Thyroid gland (tissue), 4 donors: Measurements from ENCODE around the gene SPRN. TPM values are rescaled to one million over a fixed set of nuclear protein-coding genes. Genes with fewer than 3 reads are reported as not detected.
"Not testable (repeated sequence)": the region's sequence is repeated elsewhere in the genome, so short reads cannot be mapped to it uniquely, and the experiment has no call there.

Experiments used
- DNase-seq, 2 donors: peaks; one replicate each; pipeline ENCODE4 v3.0.0-alpha.2; 2019
- H3K27ac ChIP-seq, 3 donors: fragments of 200-600 bp; sonication (generic); 1 replicate in 2 of 3; 2 replicates in 1 of 3; pipeline ENCODE4 v1.5.1; 2016 to 2019; ENCODE audit warnings: mild to moderate bottlenecking in 1 of 3, moderate library complexity in 1 of 3
- H3K27me3 ChIP-seq: fragments of 200-600 bp; sonication (generic); one replicate; pipeline ENCODE4 v1.5.1; 2019
- H3K36me3 ChIP-seq, 2 donors: fragments of 200-600 bp; sonication (generic); one replicate each; pipeline ENCODE4 v1.5.1; 2016 to 2019
- H3K4me1 ChIP-seq, 2 donors: fragments of 200-600 bp; sonication (generic); one replicate each; pipeline ENCODE4 v1.5.1; 2017 to 2019
- H3K4me3 ChIP-seq, 3 donors: fragments of 200-600 bp; sonication (generic); replicated peaks in 1 of 3; 1 replicate in 2 of 3; 2 replicates in 1 of 3; pipeline ENCODE4 v1.5.1; 2016; ENCODE audit warnings: mild to moderate bottlenecking in 1 of 3
- H3K9me3 ChIP-seq: fragments of 200-600 bp; sonication (generic); one replicate; pipeline ENCODE4 v1.5.1; 2017
- CTCF ChIP-seq, 6 experiments: fragments of 200-600 bp in 3 of 6; fragments of 450-650 bp in 3 of 6; sonication (generic) in 3 of 6; IDR thresholded peaks; one replicate each; pipeline ENCODE4 v1.5.1; 2016 to 2019; ENCODE audit warnings: antibody characterized with exemption in 6 of 6, mild to moderate bottlenecking in 2 of 6, inconsistent platforms in 1 of 6, moderate library complexity in 1 of 6
- POLR2A ChIP-seq, 2 donors: fragments of 450-650 bp; IDR thresholded peaks; one replicate each; pipeline ENCODE4 v1.6.1; 2017; ENCODE audit warnings: antibody characterized with exemption in 2 of 2, mild to moderate bottlenecking in 2 of 2, moderate library complexity in 1 of 2
- whole genome bisulfite sequencing, 2 donors: methylation state at CpG; one replicate each; pipeline ENCODE4 v1.1.5; 2017; 5-methylcytosine and 5-hydroxymethylcytosine counted together
- intact Hi-C: fragments of 100-400 bp; cut with DNase I; formaldehyde crosslinking; loops from one replicate; pipeline ENCODE4 v1.15.1; 2023
- total RNA-seq, 4 donors: library from RNA; depleted of rRNA; stranded (reverse); fragments of >200 nt; gene quantifications; one replicate each; pipeline ENCODE4 v1.2.3, GENCODE V29; 2016

The SPRN gene
- total RNA-seq, 4 donors from 2014 or later: 0.15 TPM; not detected in 3

DNA sequence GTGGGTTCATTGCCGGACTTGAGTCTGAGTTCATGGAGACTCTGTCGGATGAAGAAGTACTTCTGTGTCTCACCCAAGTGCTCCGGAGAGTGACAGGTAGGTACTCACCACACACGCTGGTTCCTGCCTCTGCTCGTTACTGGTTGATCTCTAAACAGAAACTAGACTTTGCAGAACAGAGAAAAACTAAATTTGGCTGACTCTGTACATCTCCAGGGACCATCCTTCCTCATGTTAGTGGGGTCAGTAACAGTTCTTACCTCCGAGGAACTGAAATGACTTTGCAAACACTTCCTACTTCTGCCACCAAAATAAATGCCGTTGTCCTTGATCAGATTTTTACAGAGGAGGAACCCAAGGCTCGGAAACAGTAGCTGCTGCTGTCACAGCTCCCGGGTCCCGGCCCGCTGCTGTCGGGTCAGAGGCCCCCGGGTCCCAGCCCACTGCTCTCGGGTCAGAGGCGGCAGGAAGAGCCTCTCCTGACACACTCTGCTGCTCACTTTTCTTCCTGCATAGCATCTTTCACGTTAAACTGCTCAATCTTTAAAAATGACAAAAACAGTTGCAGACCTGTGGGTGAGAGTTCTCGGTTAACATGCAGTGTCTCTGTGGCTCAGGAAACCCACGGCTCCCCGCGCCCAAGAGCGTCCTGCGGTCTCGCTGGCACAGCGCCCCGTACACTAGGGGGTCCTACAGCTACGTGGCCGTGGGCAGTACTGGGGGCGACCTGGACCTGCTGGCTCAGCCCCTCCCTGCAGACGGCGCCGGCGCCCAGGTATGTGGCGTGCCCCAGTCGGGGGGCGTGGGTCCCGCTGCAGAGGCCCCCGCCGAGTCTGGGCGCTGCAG is 35.2 kb downstream of the SPRN start:
- WGBS, 2 donors: 81 to 89% methylated on average over 22 to 39 of the region's 39 CpGs
- intact Hi-C loops: no loop called here
- TF ChIP-seq CTCF (IDR thresholded peaks at IDR 0.05) (no peak), POLR2A (IDR thresholded peaks at IDR 0.05) (no peak)
- Histone ChIP-seq H3K27me3 (no peaks in the 10 kb centered on the region), H3K9me3 (no peaks in the 10 kb centered on the region), H3K4me1 (peaks cover 5% of the 10 kb centered on the region in 2 donors), H3K4me3 (no peak overlapping the region), H3K27ac (no peak overlapping the region), H3K36me3 (no peaks in the 10 kb centered on the region)
- DNase-seq: no peak

- intact Hi-C loops: no loop called here
- WGBS, 2 donors: 90 to 95% methylated on average over 10 to 17 of the region's 17 CpGs
These were observed 36.0 kb downstream of the SPRN start for GRCh38 chr10:133388236-133388972.

GRCh38 chr10:133386951-133387350 is 37.5 kb downstream of the SPRN start:
- H3K27ac ChIP-seq, H3K36me3 ChIP-seq, H3K4me1 ChIP-seq, DNase-seq, H3K9me3 ChIP-seq, H3K4me3 ChIP-seq, H3K27me3 ChIP-seq, intact Hi-C loops: not testable (repeated sequence)
- 94 to 100% methylated on average over 4 of the region's 4 CpGs for WGBS, 2 donors

More at GRCh38 chr10:133388236-133388972, 36.0 kb downstream of the SPRN start:
- no peaks in the 10 kb centered on the region for H3K9me3 ChIP-seq
- H3K27ac ChIP-seq: no peak overlapping the region
- H3K4me1 ChIP-seq: peaks cover 3 to 4% of the 10 kb centered on the region in 2 donors
- no peaks in the 10 kb centered on the region for H3K27me3 ChIP-seq
- TF ChIP-seq POLR2A (IDR thresholded peaks at IDR 0.05) (no peak), CTCF (IDR thresholded peaks at IDR 0.05) (no peak)
- H3K36me3 ChIP-seq: no peaks in the 10 kb centered on the region
- no peak for DNase-seq
- H3K4me3 ChIP-seq: no peak overlapping the region

DNA sequence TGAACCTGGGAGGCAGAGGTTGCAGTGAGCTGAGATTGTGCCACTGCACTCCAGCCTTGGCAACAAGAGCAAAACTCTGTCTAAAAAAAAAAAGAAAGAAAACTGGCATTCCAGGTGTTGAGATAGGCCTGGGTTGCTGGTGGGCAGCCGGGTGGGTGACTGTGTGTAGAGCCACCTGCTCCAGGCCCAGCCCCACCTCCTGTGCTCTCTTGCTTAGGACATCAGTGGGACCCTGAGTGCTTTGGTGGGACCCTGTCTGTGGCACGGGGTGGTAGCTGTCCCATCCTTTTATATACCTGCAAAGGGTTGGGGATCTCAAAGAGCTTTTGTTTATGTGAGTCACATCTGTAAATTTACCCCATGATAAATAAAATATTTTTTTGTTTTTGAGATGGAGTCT is 39.2 kb downstream of the SPRN start:
- intact Hi-C loops: no loop called here
- Histone ChIP-seq H3K9me3 (no peaks in the 10 kb centered on the region), H3K36me3 (no peaks in the 10 kb centered on the region), H3K27ac (no peak overlapping the region), H3K27me3 (no peaks in the 10 kb centered on the region), H3K4me3 (no peak overlapping the region), H3K4me1 (no peaks in the 10 kb centered on the region)
- no peak for DNase-seq
- WGBS, 2 donors: 97 to 100% methylated on average over 2 of the region's 2 CpGs
- TF ChIP-seq POLR2A (IDR thresholded peaks at IDR 0.05): no peak
- TF ChIP-seq CTCF (IDR thresholded peaks at IDR 0.05): no peak

DNA sequence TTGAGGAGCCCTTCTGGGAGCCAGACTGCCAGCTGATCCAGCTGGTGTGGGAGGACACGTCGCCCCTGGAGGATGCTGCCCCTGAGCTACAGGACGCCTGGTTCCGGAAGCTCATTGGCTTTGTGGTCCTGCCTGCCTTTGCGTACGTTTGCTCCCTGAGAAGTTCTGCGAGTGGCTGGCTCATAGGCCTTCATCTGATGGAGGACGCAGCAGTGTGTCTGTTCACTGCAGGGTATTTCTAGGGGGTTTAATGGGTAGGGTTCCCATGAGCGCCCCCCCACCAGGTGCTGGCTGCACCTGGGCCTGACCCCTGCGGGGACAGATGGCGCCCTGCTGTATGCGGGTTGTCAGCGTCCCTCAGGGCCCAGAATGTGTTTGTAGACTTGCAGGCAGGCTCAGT is 40.4 kb downstream of the SPRN start:
- no peak for DNase-seq
- H3K9me3 ChIP-seq: no peaks in the 10 kb centered on the region
- intact Hi-C loops: no loop called here
- 96 to 98% methylated on average over 9 of the region's 13 CpGs for WGBS, 2 donors
- TF ChIP-seq CTCF (IDR thresholded peaks at IDR 0.05) (no peak), POLR2A (IDR thresholded peaks at IDR 0.05) (no peak)
- no peak overlapping the region for H3K4me3 ChIP-seq
- no peak overlapping the region for H3K27ac ChIP-seq
- H3K4me1 ChIP-seq: peaks cover 6% of the 10 kb centered on the region in 2 donors
- H3K27me3 ChIP-seq: no peaks in the 10 kb centered on the region
- no peaks in the 10 kb centered on the region for H3K36me3 ChIP-seq
